HepG2 (cell line): ENCODE measurements around the gene ZWILCH. TPM values are rescaled to one million over a fixed set of nuclear protein-coding genes. Genes with fewer than 3 reads are reported as not detected.

ENCODE experiments used
- EED ChIP-seq: sonication (generic); formaldehyde crosslinking; IDR thresholded peaks from 2 replicates; pipeline ENCODE4 v1.5.0; 2020; ENCODE audit warnings: mild to moderate bottlenecking, missing genetic modification reagents
- SSRP1 ChIP-seq: IDR thresholded peaks from 2 replicates; pipeline ENCODE4 v1.6.1; 2016; ENCODE audit warnings: control low read depth
- ZNF251 ChIP-seq: sonication (generic); formaldehyde crosslinking; IDR thresholded peaks from 2 replicates; pipeline ENCODE4 v1.9.0; 2021; ENCODE audit warnings: mild to moderate bottlenecking, missing genetic modification reagents
- ZNF331 ChIP-seq: sonication (generic); formaldehyde crosslinking; IDR thresholded peaks from 2 replicates; pipeline ENCODE4 v1.4.0; 2020; ENCODE audit warnings: missing genetic modification reagents
- ZNF484 ChIP-seq: sonication (generic); formaldehyde crosslinking; IDR thresholded peaks from 2 replicates; pipeline ENCODE4 v1.5.1; 2020; ENCODE audit warnings: mild to moderate bottlenecking, low read depth, missing genetic modification reagents, borderline replicate concordance
- ZNF547 ChIP-seq: sonication (generic); formaldehyde crosslinking; IDR thresholded peaks from 2 replicates; pipeline ENCODE4 v1.5.1; 2020; ENCODE audit warnings: mild to moderate bottlenecking, missing genetic modification reagents
- ZNF577 ChIP-seq: sonication (generic); formaldehyde crosslinking; IDR thresholded peaks from 2 replicates; pipeline ENCODE4 v1.4.0; 2020; ENCODE audit warnings: mild to moderate bottlenecking, low read depth, missing genetic modification reagents, borderline replicate concordance
- ZNF660 ChIP-seq: sonication (generic); formaldehyde crosslinking; IDR thresholded peaks from 2 replicates; pipeline ENCODE4 v1.5.1; 2020; ENCODE audit warnings: mild to moderate bottlenecking, low read depth, missing genetic modification reagents, borderline replicate concordance
- polyA plus RNA-seq, 8 experiments: library from polyadenylated mRNA; depleted of rRNA in 3 of 8; stranded (reverse) in 7 of 8; unstranded in 1 of 8; fragments of >200 nt; fragmentation: Illumina TruSeq in 4 of 8; extraction: Trizol in 4 of 8; gene quantifications; 2 replicates each; pipeline versions ENCODE4 v1.2.1 to v1.2.3, GENCODE V29; 2011 to 2016; ENCODE audit warnings: low read depth in 4 of 8, missing spikeins in 1 of 8, mixed read lengths in 1 of 8; ENCODE audit not compliant: insufficient read depth in 1 of 8
- total RNA-seq, 5 experiments: library from RNA; depleted of rRNA; stranded (reverse); fragments of >200 nt; fragmentation: Illumina TruSeq; extraction: Trizol; gene quantifications; 2 replicates each; pipeline ENCODE4 v1.2.3, GENCODE V29; 2016; ENCODE audit warnings: low read depth in 1 of 5
- TF ChIP-seq, protein P1 (sequence below): sonication (generic); formaldehyde crosslinking; IDR thresholded peaks from 2 replicates; pipeline ENCODE4 v1.4.0; 2020; ENCODE audit warnings: mild to moderate bottlenecking, missing genetic modification reagents
- TF ChIP-seq, protein P2 (sequence below): IDR thresholded peaks from 2 replicates; pipeline ENCODE4 v1.6.1; 2016; ENCODE audit warnings: low read depth
- TF ChIP-seq, protein P3 (sequence below), 2 experiments: sonication (generic) in 1 of 2; formaldehyde crosslinking in 1 of 2; IDR thresholded peaks; 2 replicates each; pipeline versions ENCODE4 v1.4.0 to v1.6.1; 2018 to 2020; ENCODE audit warnings: missing genetic modification reagents in 2 of 2, borderline replicate concordance in 1 of 2, low read depth in 1 of 2, mild to moderate bottlenecking in 1 of 2, missing biosample characterization in 1 of 2
- TF ChIP-seq, protein P4 (sequence below): sonication (generic); formaldehyde crosslinking; IDR thresholded peaks from 2 replicates; pipeline ENCODE4 v1.8.1; 2023; ENCODE audit warnings: mild to moderate bottlenecking, missing genetic modification reagents
- TF ChIP-seq, protein P5 (sequence below): fragments of 450-650 bp; IDR thresholded peaks from 2 replicates; pipeline ENCODE4 v1.6.1; 2016

ZWILCH gene
- total and polyA plus RNA-seq, 2 of the 13 experiments (the other 11 are each of a cell fraction or from before 2014, with no cell fraction given), result 9.5 to 27.8 TPM

DNA sequence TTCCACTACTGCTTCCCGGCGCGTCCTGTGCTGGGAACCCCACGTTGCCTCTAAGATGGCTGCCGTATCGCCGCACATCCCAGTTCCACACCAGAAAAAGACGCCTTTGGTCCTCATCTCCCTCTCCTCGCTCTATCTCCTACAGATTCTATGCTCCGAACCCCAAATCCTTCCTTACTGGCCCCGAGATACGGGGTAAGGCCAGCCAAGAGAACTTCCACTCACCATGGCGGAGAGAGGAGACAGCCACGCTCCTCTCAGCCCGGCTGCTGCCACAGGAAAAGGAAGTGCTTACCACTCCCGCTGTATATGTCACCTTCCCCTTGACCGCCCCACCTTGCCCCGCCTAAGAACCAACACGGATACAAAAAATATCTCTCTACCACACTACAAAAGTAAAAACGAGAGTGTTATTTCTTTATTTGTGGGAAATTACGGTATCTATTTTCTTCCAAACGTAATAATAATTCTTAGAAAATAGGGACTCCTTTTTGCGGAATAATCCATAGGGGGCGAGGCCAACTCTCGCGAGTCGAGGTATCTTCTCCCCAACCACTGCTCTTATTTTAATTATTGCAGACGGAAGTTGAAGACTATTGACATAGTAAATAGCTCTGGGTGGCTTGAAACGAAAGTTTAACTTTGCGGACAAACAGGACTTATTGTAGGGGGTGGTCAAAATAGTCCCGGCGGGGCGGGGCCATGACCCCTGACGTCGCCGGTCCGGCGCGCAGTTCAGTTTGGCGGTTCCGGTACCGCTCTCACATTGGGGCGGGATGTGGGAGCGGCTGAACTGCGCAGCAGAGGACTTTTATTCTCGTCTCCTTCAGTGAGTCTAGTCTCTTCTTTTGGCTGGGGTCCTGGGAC lies at the start of gene ZWILCH, which contains the start of gene RPL4 (continued):
- TF ChIP-seq, protein P1, sequence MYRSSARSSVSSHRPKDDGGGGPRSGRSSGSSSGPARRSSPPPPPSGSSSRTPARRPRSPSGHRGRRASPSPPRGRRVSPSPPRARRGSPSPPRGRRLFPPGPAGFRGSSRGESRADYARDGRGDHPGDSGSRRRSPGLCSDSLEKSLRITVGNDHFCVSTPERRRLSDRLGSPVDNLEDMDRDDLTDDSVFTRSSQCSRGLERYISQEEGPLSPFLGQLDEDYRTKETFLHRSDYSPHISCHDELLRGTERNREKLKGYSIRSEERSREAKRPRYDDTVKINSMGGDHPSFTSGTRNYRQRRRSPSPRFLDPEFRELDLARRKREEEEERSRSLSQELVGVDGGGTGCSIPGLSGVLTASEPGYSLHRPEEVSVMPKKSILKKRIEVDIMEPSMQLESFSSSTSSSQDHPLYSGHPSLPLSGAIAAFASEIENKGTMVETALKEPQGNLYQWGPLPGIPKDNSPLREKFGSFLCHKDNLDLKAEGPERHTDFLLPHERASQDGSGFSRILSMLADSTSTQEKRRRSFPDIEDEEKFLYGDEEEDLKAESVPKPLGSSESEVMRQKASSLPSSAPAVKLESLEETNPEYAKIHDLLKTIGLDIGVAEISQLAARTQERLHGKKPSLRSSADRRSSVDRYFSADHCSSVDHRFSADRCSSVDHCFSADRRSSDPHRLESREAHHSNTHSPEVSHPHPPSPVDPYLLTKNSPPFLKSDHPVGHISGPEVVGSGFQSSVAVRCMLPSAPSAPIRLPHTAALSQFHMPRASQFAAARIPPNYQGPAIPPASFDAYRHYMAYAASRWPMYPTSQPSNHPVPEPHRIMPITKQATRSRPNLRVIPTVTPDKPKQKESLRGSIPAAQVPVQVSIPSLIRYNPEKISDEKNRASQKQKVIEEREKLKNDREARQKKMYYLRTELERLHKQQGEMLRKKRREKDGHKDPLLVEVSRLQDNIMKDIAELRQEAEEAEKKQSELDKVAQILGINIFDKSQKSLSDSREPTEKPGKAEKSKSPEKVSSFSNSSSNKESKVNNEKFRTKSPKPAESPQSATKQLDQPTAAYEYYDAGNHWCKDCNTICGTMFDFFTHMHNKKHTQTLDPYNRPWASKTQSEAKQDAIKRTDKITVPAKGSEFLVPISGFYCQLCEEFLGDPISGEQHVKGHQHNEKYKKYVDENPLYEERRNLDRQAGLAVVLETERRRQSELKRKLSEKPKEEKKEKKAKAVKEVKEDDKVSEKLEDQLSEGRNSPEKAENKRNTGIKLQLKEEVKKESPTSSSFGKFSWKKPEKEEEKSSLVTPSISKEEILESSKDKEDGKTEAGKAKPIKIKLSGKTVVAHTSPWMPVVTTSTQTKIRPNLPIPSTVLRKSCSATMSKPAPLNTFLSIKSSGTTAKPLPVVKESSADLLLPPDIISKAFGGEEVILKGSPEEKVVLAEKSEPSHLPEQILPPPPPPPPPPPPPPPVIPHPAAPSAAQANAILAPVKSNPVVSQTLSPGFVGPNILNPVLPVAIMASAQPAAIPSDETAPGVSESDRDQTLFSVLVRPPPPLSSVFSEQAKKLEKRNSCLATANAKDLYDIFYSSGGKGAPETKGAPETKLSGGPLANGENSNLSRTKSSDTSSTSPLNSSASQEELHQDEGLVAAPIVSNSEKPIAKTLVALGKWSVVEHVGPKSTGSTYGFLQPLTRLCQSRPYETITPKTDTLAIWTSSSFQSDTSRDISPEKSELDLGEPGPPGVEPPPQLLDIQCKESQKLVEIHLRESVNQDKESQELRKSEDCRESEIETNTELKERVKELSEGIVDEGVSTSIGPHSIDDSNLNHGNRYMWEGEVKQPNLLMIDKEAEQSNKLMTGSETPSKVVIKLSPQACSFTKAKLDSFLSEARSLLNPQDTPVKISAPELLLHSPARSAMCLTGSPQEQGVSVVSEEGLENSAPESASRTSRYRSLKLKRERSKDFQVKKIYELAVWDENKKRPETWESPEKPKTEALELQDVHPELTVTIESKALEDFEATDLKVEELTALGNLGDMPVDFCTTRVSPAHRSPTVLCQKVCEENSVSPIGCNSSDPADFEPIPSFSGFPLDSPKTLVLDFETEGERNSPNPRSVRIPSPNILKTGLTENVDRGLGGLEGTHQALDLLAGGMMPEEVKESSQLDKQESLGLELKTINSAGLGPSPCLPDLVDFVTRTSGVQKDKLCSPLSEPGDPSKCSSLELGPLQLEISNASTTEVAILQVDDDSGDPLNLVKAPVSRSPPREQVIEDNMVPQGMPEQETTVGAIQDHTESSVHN (CRISPR knock-in tag), result no peak
- TF ChIP-seq ZNF547 (CRISPR knock-in tag), result peak; percentile 81; the same call in 1 of the 2 replicates
- 0 out of 2 replicates have a peak, but pooled peaks have one; percentile 70 for TF ChIP-seq ZNF251
- 0 out of 2 replicates have a peak, but pooled peaks have one; percentile 17 for TF ChIP-seq EED (CRISPR knock-in tag)
- TF ChIP-seq, protein P2, sequence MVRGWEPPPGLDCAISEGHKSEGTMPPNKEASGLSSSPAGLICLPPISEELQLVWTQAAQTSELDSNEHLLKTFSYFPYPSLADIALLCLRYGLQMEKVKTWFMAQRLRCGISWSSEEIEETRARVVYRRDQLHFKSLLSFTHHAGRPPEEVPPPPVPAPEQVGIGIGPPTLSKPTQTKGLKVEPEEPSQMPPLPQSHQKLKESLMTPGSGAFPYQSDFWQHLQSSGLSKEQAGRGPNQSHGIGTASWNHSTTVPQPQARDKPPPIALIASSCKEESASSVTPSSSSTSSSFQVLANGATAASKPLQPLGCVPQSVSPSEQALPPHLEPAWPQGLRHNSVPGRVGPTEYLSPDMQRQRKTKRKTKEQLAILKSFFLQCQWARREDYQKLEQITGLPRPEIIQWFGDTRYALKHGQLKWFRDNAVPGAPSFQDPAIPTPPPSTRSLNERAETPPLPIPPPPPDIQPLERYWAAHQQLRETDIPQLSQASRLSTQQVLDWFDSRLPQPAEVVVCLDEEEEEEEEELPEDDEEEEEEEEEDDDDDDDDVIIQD (CRISPR knock-in tag), result no peak
- TF ChIP-seq, protein P3, sequence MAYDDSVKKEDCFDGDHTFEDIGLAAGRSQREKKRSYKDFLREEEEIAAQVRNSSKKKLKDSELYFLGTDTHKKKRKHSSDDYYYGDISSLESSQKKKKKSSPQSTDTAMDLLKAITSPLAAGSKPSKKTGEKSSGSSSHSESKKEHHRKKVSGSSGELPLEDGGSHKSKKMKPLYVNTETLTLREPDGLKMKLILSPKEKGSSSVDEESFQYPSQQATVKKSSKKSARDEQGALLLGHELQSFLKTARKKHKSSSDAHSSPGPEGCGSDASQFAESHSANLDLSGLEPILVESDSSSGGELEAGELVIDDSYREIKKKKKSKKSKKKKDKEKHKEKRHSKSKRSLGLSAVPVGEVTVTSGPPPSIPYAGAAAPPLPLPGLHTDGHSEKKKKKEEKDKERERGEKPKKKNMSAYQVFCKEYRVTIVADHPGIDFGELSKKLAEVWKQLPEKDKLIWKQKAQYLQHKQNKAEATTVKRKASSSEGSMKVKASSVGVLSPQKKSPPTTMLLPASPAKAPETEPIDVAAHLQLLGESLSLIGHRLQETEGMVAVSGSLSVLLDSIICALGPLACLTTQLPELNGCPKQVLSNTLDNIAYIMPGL (CRISPR knock-in tag; IDR thresholded peaks at IDR 0.05; ENCODE audit: borderline replicate concordance in 1 of 2, low read depth in 1 of 2), result peak; percentile 42 to 66; a peak in 3 of 4 replicates
- TF ChIP-seq SSRP1 (CRISPR knock-in tag), result no peak
- TF ChIP-seq ZNF577 (CRISPR knock-in tag), result no peak
- TF ChIP-seq, protein P4, sequence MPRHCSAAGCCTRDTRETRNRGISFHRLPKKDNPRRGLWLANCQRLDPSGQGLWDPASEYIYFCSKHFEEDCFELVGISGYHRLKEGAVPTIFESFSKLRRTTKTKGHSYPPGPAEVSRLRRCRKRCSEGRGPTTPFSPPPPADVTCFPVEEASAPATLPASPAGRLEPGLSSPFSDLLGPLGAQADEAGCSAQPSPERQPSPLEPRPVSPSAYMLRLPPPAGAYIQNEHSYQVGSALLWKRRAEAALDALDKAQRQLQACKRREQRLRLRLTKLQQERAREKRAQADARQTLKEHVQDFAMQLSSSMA, result no peak
- no peak for TF ChIP-seq ZNF484 (CRISPR knock-in tag)
- TF ChIP-seq ZNF660 (CRISPR knock-in tag), result no peak
- TF ChIP-seq, protein P5, sequence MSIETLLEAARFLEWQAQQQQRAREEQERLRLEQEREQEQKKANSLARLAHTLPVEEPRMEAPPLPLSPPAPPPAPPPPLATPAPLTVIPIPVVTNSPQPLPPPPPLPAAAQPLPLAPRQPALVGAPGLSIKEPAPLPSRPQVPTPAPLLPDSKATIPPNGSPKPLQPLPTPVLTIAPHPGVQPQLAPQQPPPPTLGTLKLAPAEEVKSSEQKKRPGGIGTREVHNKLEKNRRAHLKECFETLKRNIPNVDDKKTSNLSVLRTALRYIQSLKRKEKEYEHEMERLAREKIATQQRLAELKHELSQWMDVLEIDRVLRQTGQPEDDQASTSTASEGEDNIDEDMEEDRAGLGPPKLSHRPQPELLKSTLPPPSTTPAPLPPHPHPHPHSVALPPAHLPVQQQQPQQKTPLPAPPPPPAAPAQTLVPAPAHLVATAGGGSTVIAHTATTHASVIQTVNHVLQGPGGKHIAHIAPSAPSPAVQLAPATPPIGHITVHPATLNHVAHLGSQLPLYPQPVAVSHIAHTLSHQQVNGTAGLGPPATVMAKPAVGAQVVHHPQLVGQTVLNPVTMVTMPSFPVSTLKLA, result peak; percentile 44; the same call in 1 of the 2 replicates
- TF ChIP-seq ZNF331 (CRISPR knock-in tag), result no peak; the same call in 1 of the 2 replicates
